NCI-H2196 (cell line): ENCODE measurements around the gene CCDC196.
"Not testable (repeated sequence)": the region's sequence is repeated elsewhere in the genome, so short reads cannot be mapped to it uniquely, and the experiment has no call there.

Source experiments
- DNase-seq: peaks from one replicate; lab custom pipeline; 2025; ENCODE audit not compliant: unreplicated experiment; lab: John Stamatoyannopoulos, UW

CCDC196 gene

GRCh38 chr14:66495218-66496098 lies 9.3 kb downstream of the CCDC196 start:
- peak; percentile 59 for DNase-seq

- DNase-seq = no peak
Measured at GRCh38 chr14:66496188-66496807, 10.1 kb downstream of the CCDC196 start.

GRCh38 chr14:66496911-66497310 lies 10.7 kb downstream of the CCDC196 start:
- no peak for DNase-seq

GRCh38 chr14:66498311-66498710 lies 12.1 kb downstream of the CCDC196 start:
- no peak for DNase-seq

- DNase-seq = no peak
Measured at GRCh38 chr14:66501592-66501991, 15.4 kb downstream of the CCDC196 start.

GRCh38 chr14:66502836-66503235 lies 16.7 kb downstream of the CCDC196 start:
- not testable (repeated sequence) for DNase-seq

- no peak for DNase-seq
Measured at GRCh38 chr14:66503532-66503931, 17.4 kb downstream of the CCDC196 start.

- no peak for DNase-seq
Measured at GRCh38 chr14:66507181-66507721, 21.1 kb downstream of the CCDC196 start.

- DNase-seq = peak; percentile 96
Measured at GRCh38 chr14:66507722-66508546, 21.8 kb downstream of the CCDC196 start, which contains the start of gene GPHN. TSS of gene GPHN (plus strand) at chr14:66508147.

- no peak for DNase-seq
Measured at GRCh38 chr14:66508547-66508845, 22.3 kb downstream of the CCDC196 start.

- peak; percentile 23 for DNase-seq
Measured at GRCh38 chr14:66508846-66509621, 22.9 kb downstream of the CCDC196 start.

- DNase-seq = no peak
Measured at GRCh38 chr14:66509874-66510273, 23.7 kb downstream of the CCDC196 start.

GRCh38 chr14:66511849-66512248 lies 25.7 kb downstream of the CCDC196 start:
- DNase-seq = no peak

- DNase-seq = no peak
Measured at GRCh38 chr14:66514213-66514612, 28.0 kb downstream of the CCDC196 start.

GRCh38 chr14:66530526-66530925 lies 44.4 kb downstream of the CCDC196 start:
- no peak for DNase-seq

GRCh38 chr14:66539034-66539433 lies 52.9 kb downstream of the CCDC196 start:
- no peak for DNase-seq

GRCh38 chr14:66540038-66540437 lies 53.9 kb downstream of the CCDC196 start:
- no peak for DNase-seq

- no peak for DNase-seq
Measured at GRCh38 chr14:66541627-66542026, 55.5 kb downstream of the CCDC196 start.

GRCh38 chr14:66543996-66544395 lies 57.8 kb downstream of the CCDC196 start:
- no peak for DNase-seq

- DNase-seq = not testable (repeated sequence)
Measured at GRCh38 chr14:66545191-66545590, 59.0 kb downstream of the CCDC196 start.

- not testable (repeated sequence) for DNase-seq
Measured at GRCh38 chr14:66545751-66546150, 59.6 kb downstream of the CCDC196 start.
